ENCODE results near the gene SPDYE18.
"Not testable (repeated sequence)": the region's sequence is repeated elsewhere in the genome, so short reads cannot be mapped to it uniquely, and the experiment has no call there.

DNA sequence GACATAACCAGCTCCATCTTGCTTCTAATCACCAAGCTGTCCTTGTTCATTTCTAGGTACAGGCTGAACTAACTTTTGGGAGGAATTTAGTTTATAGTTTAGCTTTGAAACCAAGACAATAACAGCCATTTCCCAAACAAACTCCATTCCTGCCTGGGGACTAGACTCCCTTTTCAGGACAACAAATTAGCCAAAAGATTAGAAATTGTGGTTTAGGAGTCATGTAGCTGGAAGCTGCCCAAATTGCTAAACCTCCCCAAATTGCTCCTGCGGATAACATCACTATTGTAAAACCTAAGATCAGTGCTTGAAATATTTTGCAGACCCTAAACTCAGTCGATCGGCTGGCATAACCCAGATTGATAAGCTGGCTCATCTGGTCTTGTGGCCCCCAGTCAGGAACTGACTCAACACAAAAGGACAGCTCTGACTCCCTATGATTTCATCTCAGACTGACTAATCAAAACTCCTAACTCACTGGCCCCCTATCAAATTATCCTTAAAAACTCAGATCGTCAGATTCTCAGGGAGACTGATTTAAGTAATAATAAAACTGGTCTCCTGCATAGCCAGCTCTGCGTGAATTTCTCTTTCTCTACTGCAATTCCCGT lies 12.5 kb upstream of the SPDYE18 start:
- TF ChIP-seq, protein P1, sequence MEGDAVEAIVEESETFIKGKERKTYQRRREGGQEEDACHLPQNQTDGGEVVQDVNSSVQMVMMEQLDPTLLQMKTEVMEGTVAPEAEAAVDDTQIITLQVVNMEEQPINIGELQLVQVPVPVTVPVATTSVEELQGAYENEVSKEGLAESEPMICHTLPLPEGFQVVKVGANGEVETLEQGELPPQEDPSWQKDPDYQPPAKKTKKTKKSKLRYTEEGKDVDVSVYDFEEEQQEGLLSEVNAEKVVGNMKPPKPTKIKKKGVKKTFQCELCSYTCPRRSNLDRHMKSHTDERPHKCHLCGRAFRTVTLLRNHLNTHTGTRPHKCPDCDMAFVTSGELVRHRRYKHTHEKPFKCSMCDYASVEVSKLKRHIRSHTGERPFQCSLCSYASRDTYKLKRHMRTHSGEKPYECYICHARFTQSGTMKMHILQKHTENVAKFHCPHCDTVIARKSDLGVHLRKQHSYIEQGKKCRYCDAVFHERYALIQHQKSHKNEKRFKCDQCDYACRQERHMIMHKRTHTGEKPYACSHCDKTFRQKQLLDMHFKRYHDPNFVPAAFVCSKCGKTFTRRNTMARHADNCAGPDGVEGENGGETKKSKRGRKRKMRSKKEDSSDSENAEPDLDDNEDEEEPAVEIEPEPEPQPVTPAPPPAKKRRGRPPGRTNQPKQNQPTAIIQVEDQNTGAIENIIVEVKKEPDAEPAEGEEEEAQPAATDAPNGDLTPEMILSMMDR (IDR thresholded peaks at IDR 0.05), result not testable (repeated sequence)
- TF ChIP-seq POLR2A (IDR thresholded peaks at IDR 0.05), result not testable (repeated sequence)

Measured in esophagus squamous epithelium (tissue), 4 donors.